Upper lobe of right lung (tissue), 1 donor: ENCODE results near the gene XPR1. TPM values are rescaled to one million over a fixed set of nuclear protein-coding genes. Genes with fewer than 3 reads are reported as not detected.

ENCODE experiments used
- ATAC-seq: fragments of 200-7000 bp; cut with Tn5 transposase; one replicate; pipeline ENCODE4 v1.9.1; 2020; ENCODE audit warnings: mild to moderate bottlenecking, moderate library complexity
- DNase-seq: peaks from one replicate; pipeline ENCODE4 v3.0.0-alpha.2; 2020
- H3K27ac ChIP-seq: fragments of 200-600 bp; one replicate; pipeline ENCODE4 v1.8.0; 2022
- H3K27me3 ChIP-seq: fragments of 200-600 bp; one replicate; pipeline ENCODE4 v1.8.0; 2022; ENCODE audit warnings: mild to moderate bottlenecking
- H3K36me3 ChIP-seq: fragments of 200-600 bp; one replicate; pipeline ENCODE4 v1.8.0; 2022
- H3K4me1 ChIP-seq: fragments of 200-600 bp; one replicate; pipeline ENCODE4 v1.8.0; 2022
- H3K4me3 ChIP-seq: fragments of 200-600 bp; one replicate; pipeline ENCODE4 v1.8.0; 2022; ENCODE audit warnings: mild to moderate bottlenecking
- H3K9me3 ChIP-seq: fragments of 200-600 bp; one replicate; pipeline ENCODE4 v1.8.0; 2022
- CTCF ChIP-seq: fragments of 200-600 bp; IDR thresholded peaks from one replicate; pipeline ENCODE4 v1.8.0; 2022; ENCODE audit warnings: antibody characterized with exemption
- intact Hi-C: fragments of 100-400 bp; cut with DNase I; formaldehyde crosslinking; loops from one replicate; pipeline ENCODE4 v1.11.0; 2022
- total RNA-seq: library from RNA; stranded (reverse); fragmentation: NEBNext Ultra II Directional; extraction: Animal tissue kit (Norgen Biotek cat#: 25700); gene quantifications from one replicate; pipeline ENCODE4 v1.2.1, GENCODE V29; 2021
- donor health status: DM: no; HTN: yes; CAD: no; lungs with severe emphysema.

The XPR1 gene
- total RNA-seq, 1 donor from 2014 or later = 23.5 TPM

GRCh38 chr1:180917306-180918065 lies 285.7 kb downstream of the XPR1 start:
- no peak for TF ChIP-seq CTCF
- Histone ChIP-seq H3K4me3 (no peak overlapping the region), H3K4me1 (no peaks in the 10 kb centered on the region), H3K27ac (no peak overlapping the region), H3K9me3 (no peaks in the 10 kb centered on the region), H3K36me3 (no peaks in the 10 kb centered on the region), H3K27me3 (no peaks in the 10 kb centered on the region)
- no peak for ATAC-seq
- peak; percentile 44 for DNase-seq
- intact Hi-C loops = no loop called here

- peak; percentile 30 for DNase-seq
- no peak overlapping the region for H3K4me3 ChIP-seq
These were observed 286.7 kb downstream of the XPR1 start for GRCh38 chr1:180918519-180918918.

GRCh38 chr1:180919183-180919700 lies 287.4 kb downstream of the XPR1 start:
- no peak for TF ChIP-seq CTCF
- ATAC-seq = no peak
- intact Hi-C loops = no loop called here
- H3K27ac ChIP-seq = no peak overlapping the region
- no peaks in the 10 kb centered on the region for H3K36me3 ChIP-seq
- no peaks in the 10 kb centered on the region for H3K4me1 ChIP-seq
- H3K4me3 ChIP-seq = no peak overlapping the region
- no peaks in the 10 kb centered on the region for H3K9me3 ChIP-seq
- H3K27me3 ChIP-seq = no peaks in the 10 kb centered on the region
- DNase-seq = peak; percentile 54

More at GRCh38 chr1:180918519-180918918, 286.7 kb downstream of the XPR1 start:
- intact Hi-C loops = no loop called here
- Histone ChIP-seq H3K4me1 (no peaks in the 10 kb centered on the region), H3K9me3 (no peaks in the 10 kb centered on the region), H3K27me3 (no peaks in the 10 kb centered on the region), H3K27ac (no peak overlapping the region), H3K36me3 (no peaks in the 10 kb centered on the region)
- ATAC-seq = no peak
- no peak for TF ChIP-seq CTCF

- ATAC-seq = no peak
These were observed 288.4 kb downstream of the XPR1 start for GRCh38 chr1:180920193-180920592.

GRCh38 chr1:180920702-180921101 lies 288.9 kb downstream of the XPR1 start:
- Histone ChIP-seq H3K9me3 (no peaks in the 10 kb centered on the region), H3K36me3 (no peaks in the 10 kb centered on the region), H3K27ac (no peak overlapping the region), H3K27me3 (no peaks in the 10 kb centered on the region), H3K4me1 (no peaks in the 10 kb centered on the region), H3K4me3 (no peak overlapping the region)
- peak; percentile 32 for TF ChIP-seq CTCF
- no peak for DNase-seq
- intact Hi-C loops = no loop called here
- no peak for ATAC-seq

More at GRCh38 chr1:180920193-180920592, 288.4 kb downstream of the XPR1 start:
- Histone ChIP-seq H3K27ac (no peak overlapping the region), H3K4me1 (no peaks in the 10 kb centered on the region), H3K27me3 (no peaks in the 10 kb centered on the region), H3K36me3 (no peaks in the 10 kb centered on the region), H3K4me3 (no peak overlapping the region), H3K9me3 (no peaks in the 10 kb centered on the region)
- no peak for DNase-seq
- no peak for TF ChIP-seq CTCF
- intact Hi-C loops = no loop called here
